ENCODE data around the gene CDH26.

- TF ChIP-seq HDAC2 (IDR thresholded peaks at IDR 0.05) = no peak
- TF ChIP-seq EP300 (IDR thresholded peaks at IDR 0.05; ENCODE audit: borderline replicate concordance in 1 of 2, control insufficient read depth in 1 of 2, low read depth in 2 of 2, low read length in 2 of 2) = no peak
- no peak for TF ChIP-seq ZZZ3 (IDR thresholded peaks at IDR 0.05; ENCODE audit: control insufficient read depth, insufficient read length, low read depth)
- TF ChIP-seq USF1 (IDR thresholded peaks at IDR 0.05; ENCODE audit: borderline replicate concordance, extremely low read length, insufficient read depth, low read depth, low read length) = no peak
- TF ChIP-seq CTCF (IDR thresholded peaks at IDR 0.05 in 2 of 3, conservative IDR thresholded peaks at IDR 0.05 in 1 of 3; ENCODE audit: control insufficient read depth in 2 of 3, extremely low read depth in 1 of 3, insufficient read depth in 1 of 3, low read depth in 3 of 3, low read length in 3 of 3) = no peak
- no peak for TF ChIP-seq TAF1 (IDR thresholded peaks at IDR 0.05; ENCODE audit: borderline replicate concordance, low read depth, low read length)
- TF ChIP-seq TCF12 (IDR thresholded peaks at IDR 0.05; ENCODE audit: low read depth, low read length) = no peak
- no peak for TF ChIP-seq ZSCAN29 (IDR thresholded peaks at IDR 0.05)
- TF ChIP-seq RAD21 (IDR thresholded peaks at IDR 0.05; ENCODE audit: insufficient read depth, low read depth, low read length) = no peak
- no peak for TF ChIP-seq CHD1 (IDR thresholded peaks at IDR 0.05; ENCODE audit: low read depth, low read length)
- no peak for TF ChIP-seq RBBP5 (conservative IDR thresholded peaks at IDR 0.05)
- no peak for TF ChIP-seq POLR2A (IDR thresholded peaks at IDR 0.05; ENCODE audit: low read depth, low read length)
- no peak for TF ChIP-seq PBX3 (IDR thresholded peaks at IDR 0.05; ENCODE audit: insufficient replicate concordance, low read depth, low read length)
- no peak for TF ChIP-seq PAX5 (IDR thresholded peaks at IDR 0.05; ENCODE audit: borderline replicate concordance, low read depth, low read length)
These were observed at the start of gene CDH26 for GRCh38 chr20:59958123-59958522.
